GM04504 (cell line): ENCODE data around the gene DIAPH3.

Source experiments
- DNase-seq: peaks from one replicate; pipeline ENCODE4 v3.0.0-alpha.2; 2012; ENCODE audit warnings: low read depth

Gene DIAPH3

DNA sequence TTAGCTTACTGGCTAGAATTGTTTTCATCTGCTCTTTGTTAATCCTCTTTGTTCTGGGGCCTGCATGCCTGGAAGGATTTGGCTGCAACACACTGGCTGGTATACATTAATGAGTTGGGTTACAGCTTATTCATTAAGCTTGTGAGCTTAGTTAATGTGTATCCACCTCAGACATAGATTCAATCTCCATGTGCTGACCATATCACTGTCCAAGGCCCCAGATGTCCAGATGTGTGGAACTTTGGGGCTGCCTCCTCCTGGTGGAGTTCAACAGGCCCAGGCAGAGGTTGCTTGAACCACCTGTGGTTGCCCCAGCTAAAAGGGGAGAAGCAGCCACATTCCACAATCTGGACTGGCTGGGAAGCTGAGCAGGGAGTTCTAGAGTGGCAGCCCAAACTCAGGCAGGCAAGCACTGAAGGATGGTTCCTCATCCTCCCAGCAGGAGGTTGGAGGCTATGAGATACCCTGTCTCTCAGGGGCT, 5.4 kb downstream of the DIAPH3 start:
- DNase-seq, result no peak

DNA sequence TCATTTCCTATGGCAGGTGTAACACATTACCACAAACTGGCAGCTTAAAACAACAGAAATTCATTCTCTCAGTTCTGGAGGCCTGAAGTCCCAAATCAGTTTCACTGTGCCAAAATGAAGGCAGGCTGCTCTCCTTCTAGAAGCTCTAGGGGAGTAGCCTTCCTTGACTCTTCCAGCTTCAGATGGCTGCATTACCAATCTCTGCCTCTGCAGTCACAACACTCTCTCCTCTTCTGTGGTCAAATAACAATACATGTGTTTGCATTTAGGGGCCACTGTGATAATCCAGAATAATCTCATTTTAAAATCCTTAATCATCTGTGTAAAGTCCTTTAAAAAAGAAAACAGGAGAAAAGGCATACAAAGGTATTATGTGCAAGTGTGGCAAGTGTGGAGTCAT, 7.8 kb downstream of the DIAPH3 start:
- no peak for DNase-seq

DNA sequence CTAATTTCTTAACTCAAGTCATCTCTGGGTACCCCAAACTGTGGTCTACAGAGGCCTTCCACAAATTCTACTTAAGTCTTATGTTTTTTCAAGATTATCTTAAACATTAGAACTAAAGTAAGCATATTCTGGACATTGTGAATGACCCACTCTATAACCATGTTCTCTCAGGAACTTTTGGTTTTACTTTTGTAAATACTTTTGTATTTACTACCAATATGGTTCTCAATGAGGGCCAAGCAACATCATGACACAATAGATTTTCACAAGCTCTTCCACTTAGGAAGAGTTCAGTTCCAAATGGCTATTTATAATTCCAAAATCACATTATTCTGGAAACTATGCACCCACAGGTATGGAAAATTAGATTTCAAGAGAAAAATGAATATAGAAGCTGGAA, 10.8 kb downstream of the DIAPH3 start:
- DNase-seq, result no peak

DNA sequence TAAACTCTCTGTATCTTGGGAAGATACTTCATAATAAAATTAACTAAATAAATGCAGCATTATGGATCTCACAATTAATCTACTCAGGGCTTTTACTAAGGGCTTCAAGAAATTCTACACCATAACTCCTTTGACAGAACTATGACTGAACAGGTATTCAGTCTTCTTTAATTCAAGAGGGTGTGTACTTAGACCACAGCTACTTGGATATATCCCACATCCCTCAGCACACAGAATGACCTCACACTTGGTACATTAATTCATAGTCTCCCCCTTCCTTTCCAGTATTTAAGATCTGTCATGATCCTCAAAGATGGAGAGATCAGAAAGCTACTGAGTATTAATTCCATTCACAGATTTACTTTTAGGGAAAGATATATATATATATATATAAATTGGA, 11.6 kb downstream of the DIAPH3 start:
- DNase-seq, result no peak

DNA sequence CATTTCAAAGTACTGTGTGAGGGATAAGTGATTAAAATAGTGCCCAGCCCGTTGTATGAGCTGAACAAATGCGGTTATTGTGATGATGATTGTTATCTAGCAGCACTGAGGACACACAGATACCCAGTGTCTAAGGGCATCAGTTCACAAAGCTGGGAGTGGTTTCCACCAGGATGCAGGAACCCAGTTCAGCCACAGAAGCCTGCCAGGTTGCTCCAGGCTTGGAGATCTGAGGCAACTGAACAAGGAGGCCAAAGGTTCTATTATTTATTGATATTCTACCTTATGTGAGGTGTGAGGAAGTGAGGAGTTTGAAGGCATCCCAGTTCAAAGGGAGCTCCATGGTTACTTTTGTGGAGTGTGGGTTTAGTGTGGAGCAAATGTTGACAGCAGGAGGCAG, 13.2 kb downstream of the DIAPH3 start:
- DNase-seq, result no peak

DNA sequence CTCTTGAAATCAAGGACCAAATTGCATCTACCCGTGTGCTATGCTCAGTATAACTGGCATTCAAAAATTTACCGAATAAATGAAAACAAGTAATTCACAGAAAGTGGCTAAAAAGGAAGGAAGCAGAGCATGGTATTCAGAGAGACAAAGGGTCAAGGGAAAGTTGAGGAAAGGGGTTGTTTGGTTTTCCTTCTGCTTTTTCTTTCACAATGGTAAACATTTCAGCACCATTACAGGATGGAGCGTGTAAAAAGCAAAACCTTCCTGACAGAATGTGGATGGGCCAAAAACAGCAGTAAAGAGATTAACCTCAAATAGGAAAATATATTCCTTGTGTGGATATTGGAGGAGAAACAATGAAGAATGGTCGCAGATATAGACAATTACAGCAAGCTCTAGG, 14.8 kb downstream of the DIAPH3 start:
- DNase-seq, result no peak

DNA sequence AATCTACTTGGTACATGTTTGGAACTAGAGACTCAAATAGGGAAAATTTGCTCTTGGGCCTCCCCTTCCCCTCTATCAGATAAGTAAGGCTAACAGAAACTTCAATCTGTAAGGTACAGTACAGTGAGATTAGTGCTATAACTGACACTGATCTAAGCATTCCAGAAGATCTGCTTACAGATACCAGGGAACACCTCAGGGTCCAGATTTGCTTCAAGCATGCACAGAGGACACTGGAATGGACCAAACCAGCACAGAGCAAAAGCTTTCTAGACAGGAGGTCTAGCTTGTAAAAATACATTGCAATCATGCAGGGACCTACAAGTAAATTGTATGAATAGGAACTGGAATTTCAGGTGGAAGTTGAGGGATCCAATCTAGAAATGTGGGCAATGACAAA, 16.4 kb downstream of the DIAPH3 start:
- DNase-seq, result no peak

DNA sequence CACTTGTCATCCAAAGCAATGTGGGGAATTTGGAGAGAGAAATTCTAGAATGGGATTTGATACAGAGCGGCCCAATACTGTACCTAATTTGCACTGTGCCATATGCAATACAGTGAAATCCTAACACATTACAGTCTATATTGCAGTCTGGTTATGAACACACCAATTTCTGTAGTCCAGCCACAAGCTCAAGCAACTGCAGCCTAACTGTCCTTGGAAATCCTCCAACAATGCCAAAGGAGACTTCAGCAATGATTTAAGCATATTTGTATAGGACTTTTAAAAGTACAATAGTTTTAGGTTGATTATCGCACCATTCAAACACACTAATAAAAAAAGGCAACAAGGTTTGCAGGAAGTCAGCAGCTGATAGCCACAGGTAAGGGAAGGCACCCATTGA, 17.3 kb downstream of the DIAPH3 start:
- DNase-seq, result no peak

GRCh38 chr13:60143775-60144174, 20.0 kb downstream of the DIAPH3 start:
- no peak for DNase-seq

DNA sequence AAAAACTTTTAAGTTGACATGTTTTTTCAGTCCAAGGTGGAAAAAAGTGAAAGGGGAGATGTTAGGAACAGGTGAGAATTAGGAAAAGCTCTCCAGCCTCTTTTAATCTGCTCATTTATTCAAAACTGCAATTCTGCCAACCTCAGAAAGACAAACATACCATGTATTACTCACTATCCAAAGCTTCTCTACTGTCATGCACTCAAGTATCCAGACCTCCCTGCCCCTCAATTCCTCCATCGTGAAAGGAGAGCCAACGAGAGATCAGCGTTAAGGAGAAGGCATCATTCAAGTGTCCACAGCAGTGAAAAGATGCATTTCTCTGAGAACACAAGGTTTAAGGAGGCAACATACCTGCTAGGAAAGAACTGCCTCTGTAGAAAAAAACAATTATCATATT, 24.5 kb downstream of the DIAPH3 start:
- DNase-seq, result no peak

GRCh38 chr13:60138674-60139073, 25.1 kb downstream of the DIAPH3 start:
- DNase-seq, result no peak

- no peak for DNase-seq
Observed at GRCh38 chr13:60137911-60138560, 25.7 kb downstream of the DIAPH3 start.

GRCh38 chr13:60135344-60135743, 28.4 kb downstream of the DIAPH3 start:
- no peak for DNase-seq

DNA sequence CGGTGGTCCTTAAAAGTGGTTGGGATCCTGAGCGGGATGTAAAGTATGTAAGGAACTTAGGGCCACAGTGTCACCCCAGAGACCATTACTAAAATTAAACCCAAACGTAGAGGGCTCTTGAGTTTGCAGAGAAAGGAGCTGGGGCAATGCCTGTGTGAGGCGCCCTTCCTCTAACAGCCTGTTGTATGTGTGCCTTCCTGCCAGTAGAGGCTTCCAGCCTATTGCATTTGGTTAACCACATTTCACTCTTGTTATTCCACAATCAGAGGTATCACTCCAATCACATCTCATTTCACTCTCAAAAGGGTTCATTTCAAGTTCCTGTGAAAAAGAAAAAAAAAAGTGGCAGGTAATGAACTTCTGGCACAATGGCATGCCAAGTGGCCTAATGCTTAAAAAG, 29.4 kb downstream of the DIAPH3 start:
- DNase-seq, result no peak

- DNase-seq, result no peak
Observed at GRCh38 chr13:60121337-60121687, 42.4 kb downstream of the DIAPH3 start.

DNA sequence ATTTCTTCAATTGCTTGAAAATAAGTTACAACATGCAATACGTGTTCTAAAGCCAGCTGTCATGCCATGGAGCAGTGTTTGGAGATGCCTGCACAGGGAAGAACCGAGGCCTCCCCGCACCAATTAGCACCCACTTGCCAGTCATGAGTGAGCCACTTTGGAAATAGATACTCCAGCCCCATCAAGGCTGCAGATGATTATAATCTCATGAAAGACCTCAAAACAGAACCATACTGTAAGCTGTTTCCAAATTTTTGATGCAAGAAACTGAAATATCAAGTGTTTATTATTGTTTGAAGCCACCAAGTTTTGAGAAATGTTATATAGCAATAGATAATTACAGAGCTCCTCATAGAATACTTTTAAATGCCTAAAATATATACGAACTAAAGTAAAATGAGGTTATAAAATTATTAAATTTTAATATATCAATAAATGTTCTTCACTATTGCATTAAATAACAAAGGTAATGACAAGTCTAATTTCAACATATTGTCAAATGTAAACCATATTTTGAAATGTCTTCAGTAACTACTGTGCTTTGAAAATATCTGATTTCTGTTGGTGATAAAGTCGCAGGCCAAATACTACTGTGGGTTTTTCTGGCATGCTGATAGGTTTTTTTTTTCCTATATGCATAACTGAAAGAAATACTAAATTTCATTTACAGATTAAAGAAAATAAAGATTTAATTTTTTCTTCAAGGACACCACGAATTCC, 43.0 kb downstream of the DIAPH3 start:
- DNase-seq, result no peak

GRCh38 chr13:60118696-60119400, 44.9 kb downstream of the DIAPH3 start:
- DNase-seq, result no peak

GRCh38 chr13:60114499-60115028, 49.2 kb downstream of the DIAPH3 start:
- DNase-seq, result no peak

GRCh38 chr13:60112771-60113170, 51.0 kb downstream of the DIAPH3 start:
- no peak for DNase-seq

DNA sequence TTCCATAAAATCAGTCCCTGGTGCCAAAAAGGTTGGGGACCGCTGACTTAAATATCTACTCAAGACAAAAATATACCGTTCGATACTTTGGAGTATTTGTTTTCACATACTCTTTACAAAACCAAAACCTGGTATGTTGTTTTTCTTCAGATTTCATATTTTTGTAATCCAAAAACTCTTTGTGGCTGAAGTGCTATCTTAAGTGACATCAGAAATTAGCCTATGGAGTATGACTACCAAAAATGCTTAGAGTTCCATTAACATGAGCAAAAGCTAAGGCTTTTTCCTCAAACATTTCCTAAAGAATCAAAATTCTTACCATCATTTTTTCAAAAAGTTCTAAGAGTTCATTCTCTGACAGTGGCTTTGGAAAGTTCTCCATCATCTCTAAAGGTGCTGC, 52.0 kb downstream of the DIAPH3 start:
- no peak for DNase-seq

DNA sequence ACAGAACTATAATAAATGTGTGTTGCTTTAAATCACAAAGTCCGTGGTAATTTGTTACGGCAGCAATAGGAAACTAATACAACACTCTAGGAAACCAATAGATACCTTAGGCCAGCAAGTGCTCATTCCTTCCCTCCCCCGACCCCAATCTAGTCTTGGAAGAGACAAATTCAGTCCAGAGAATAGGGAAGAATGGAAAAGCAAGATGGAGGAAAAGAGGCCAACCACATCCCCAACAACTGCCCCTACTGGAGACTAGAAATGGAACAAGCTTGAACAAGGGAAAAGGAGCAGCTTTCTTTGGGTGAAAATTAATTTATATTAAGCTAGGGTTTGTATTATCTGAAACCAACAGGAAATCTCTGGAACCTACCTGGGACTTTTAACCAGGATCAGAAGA, 54.4 kb downstream of the DIAPH3 start:
- DNase-seq, result no peak

GRCh38 chr13:60108589-60108988, 55.1 kb downstream of the DIAPH3 start:
- no peak for DNase-seq
